Measurements from ENCODE around the gene ADAMTSL5. TPM values are rescaled to one million over a fixed set of nuclear protein-coding genes. Genes with fewer than 3 reads are reported as not detected.

Gene ADAMTSL5
- total and polyA plus RNA-seq, 2 of the 13 experiments (the other 11 are each of a cell fraction or from before 2014, with no cell fraction given): 0.60 to 2.7 TPM

GRCh38 chr19:1478934-1479707, 33.7 kb downstream of the ADAMTSL5 start, which contains the start of gene C19orf25 (continued):
- TF ChIP-seq ZSCAN9 (CRISPR knock-in tag; IDR thresholded peaks at IDR 0.05; ENCODE audit: borderline replicate concordance): no peak
- TF ChIP-seq, protein P1, sequence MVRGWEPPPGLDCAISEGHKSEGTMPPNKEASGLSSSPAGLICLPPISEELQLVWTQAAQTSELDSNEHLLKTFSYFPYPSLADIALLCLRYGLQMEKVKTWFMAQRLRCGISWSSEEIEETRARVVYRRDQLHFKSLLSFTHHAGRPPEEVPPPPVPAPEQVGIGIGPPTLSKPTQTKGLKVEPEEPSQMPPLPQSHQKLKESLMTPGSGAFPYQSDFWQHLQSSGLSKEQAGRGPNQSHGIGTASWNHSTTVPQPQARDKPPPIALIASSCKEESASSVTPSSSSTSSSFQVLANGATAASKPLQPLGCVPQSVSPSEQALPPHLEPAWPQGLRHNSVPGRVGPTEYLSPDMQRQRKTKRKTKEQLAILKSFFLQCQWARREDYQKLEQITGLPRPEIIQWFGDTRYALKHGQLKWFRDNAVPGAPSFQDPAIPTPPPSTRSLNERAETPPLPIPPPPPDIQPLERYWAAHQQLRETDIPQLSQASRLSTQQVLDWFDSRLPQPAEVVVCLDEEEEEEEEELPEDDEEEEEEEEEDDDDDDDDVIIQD (CRISPR knock-in tag; IDR thresholded peaks at IDR 0.05; ENCODE audit: low read depth): no peak
- peak; percentile 82 for TF ChIP-seq RBM39 (IDR thresholded peaks at IDR 0.05; ENCODE audit: low read depth, low read length, poor library complexity, severe bottlenecking)
- peak; percentile 14; the same call in 1 of the 2 replicates for TF ChIP-seq ZFP90 (CRISPR knock-in tag; IDR thresholded peaks at IDR 0.05; ENCODE audit: borderline replicate concordance)
- TF ChIP-seq, protein P2, sequence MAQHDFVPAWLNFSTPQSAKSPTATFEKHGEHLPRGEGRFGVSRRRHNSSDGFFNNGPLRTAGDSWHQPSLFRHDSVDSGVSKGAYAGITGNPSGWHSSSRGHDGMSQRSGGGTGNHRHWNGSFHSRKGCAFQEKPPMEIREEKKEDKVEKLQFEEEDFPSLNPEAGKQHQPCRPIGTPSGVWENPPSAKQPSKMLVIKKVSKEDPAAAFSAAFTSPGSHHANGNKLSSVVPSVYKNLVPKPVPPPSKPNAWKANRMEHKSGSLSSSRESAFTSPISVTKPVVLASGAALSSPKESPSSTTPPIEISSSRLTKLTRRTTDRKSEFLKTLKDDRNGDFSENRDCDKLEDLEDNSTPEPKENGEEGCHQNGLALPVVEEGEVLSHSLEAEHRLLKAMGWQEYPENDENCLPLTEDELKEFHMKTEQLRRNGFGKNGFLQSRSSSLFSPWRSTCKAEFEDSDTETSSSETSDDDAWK (CRISPR knock-in tag; IDR thresholded peaks at IDR 0.05): no peak
- 0 out of 2 replicates have a peak, but pooled peaks have one; percentile 18 for TF ChIP-seq ZNF674 (CRISPR knock-in tag; IDR thresholded peaks at IDR 0.05; ENCODE audit: low read depth)
- no peak for TF ChIP-seq SETDB1 (CRISPR knock-in tag; IDR thresholded peaks at IDR 0.05; ENCODE audit: borderline replicate concordance)
- TF ChIP-seq, protein P3, sequence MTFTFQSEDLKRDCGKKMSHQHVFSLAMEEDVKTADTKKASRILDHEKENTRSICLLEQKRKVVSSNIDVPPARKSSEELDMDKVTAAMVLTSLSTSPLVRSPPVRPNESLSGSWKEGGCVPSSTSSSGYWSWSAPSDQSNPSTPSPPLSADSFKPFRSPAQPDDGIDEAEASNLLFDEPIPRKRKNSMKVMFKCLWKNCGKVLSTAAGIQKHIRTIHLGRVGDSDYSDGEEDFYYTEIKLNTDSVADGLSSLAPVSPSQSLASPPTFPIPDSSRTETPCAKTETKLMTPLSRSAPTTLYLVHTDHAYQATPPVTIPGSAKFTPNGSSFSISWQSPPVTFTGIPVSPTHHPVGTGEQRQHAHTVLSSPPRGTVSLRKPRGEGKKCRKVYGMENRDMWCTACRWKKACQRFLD (CRISPR knock-in tag; IDR thresholded peaks at IDR 0.05; ENCODE audit: borderline replicate concordance): no peak
- no peak for TF ChIP-seq AGO2 (optimal IDR thresholded peaks at IDR 0.05; ENCODE audit: low read depth, low read length)
- TF ChIP-seq, protein P4, sequence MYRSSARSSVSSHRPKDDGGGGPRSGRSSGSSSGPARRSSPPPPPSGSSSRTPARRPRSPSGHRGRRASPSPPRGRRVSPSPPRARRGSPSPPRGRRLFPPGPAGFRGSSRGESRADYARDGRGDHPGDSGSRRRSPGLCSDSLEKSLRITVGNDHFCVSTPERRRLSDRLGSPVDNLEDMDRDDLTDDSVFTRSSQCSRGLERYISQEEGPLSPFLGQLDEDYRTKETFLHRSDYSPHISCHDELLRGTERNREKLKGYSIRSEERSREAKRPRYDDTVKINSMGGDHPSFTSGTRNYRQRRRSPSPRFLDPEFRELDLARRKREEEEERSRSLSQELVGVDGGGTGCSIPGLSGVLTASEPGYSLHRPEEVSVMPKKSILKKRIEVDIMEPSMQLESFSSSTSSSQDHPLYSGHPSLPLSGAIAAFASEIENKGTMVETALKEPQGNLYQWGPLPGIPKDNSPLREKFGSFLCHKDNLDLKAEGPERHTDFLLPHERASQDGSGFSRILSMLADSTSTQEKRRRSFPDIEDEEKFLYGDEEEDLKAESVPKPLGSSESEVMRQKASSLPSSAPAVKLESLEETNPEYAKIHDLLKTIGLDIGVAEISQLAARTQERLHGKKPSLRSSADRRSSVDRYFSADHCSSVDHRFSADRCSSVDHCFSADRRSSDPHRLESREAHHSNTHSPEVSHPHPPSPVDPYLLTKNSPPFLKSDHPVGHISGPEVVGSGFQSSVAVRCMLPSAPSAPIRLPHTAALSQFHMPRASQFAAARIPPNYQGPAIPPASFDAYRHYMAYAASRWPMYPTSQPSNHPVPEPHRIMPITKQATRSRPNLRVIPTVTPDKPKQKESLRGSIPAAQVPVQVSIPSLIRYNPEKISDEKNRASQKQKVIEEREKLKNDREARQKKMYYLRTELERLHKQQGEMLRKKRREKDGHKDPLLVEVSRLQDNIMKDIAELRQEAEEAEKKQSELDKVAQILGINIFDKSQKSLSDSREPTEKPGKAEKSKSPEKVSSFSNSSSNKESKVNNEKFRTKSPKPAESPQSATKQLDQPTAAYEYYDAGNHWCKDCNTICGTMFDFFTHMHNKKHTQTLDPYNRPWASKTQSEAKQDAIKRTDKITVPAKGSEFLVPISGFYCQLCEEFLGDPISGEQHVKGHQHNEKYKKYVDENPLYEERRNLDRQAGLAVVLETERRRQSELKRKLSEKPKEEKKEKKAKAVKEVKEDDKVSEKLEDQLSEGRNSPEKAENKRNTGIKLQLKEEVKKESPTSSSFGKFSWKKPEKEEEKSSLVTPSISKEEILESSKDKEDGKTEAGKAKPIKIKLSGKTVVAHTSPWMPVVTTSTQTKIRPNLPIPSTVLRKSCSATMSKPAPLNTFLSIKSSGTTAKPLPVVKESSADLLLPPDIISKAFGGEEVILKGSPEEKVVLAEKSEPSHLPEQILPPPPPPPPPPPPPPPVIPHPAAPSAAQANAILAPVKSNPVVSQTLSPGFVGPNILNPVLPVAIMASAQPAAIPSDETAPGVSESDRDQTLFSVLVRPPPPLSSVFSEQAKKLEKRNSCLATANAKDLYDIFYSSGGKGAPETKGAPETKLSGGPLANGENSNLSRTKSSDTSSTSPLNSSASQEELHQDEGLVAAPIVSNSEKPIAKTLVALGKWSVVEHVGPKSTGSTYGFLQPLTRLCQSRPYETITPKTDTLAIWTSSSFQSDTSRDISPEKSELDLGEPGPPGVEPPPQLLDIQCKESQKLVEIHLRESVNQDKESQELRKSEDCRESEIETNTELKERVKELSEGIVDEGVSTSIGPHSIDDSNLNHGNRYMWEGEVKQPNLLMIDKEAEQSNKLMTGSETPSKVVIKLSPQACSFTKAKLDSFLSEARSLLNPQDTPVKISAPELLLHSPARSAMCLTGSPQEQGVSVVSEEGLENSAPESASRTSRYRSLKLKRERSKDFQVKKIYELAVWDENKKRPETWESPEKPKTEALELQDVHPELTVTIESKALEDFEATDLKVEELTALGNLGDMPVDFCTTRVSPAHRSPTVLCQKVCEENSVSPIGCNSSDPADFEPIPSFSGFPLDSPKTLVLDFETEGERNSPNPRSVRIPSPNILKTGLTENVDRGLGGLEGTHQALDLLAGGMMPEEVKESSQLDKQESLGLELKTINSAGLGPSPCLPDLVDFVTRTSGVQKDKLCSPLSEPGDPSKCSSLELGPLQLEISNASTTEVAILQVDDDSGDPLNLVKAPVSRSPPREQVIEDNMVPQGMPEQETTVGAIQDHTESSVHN (CRISPR knock-in tag; IDR thresholded peaks at IDR 0.05): no peak
- no peak for TF ChIP-seq ZNF7 (CRISPR knock-in tag; IDR thresholded peaks at IDR 0.05)
- TF ChIP-seq ZNF33A (CRISPR knock-in tag; IDR thresholded peaks at IDR 0.05; ENCODE audit: borderline replicate concordance): peak; percentile 85; the same call in 1 of the 2 replicates
- no peak for TF ChIP-seq SP1 (IDR thresholded peaks at IDR 0.05)
- peak; percentile 71 for TF ChIP-seq SP1 (CRISPR knock-in tag; IDR thresholded peaks at IDR 0.05)
- TF ChIP-seq SIN3B (IDR thresholded peaks at IDR 0.05; ENCODE audit: low read length): no peak

Measured in HepG2 (cell line).